GM12878 (cell line): ENCODE results near the gene HOXC13. TPM values are rescaled to one million over a fixed set of nuclear protein-coding genes. Genes with fewer than 3 reads are reported as not detected.

ENCODE experiments used
- ATAC-seq: fragments of 200-7000 bp; cut with Tn5 transposase; 3 replicates; pipeline ENCODE4 v1.9.1; 2020; ENCODE audit warnings: mild to moderate bottlenecking, moderate library complexity
- BruUV-seq: library from RNA; stranded (reverse); fragments of 400-500 nt; replicated peaks from 2 replicates; lab custom pipeline; 2021; lab: Mats Ljungman, UMichigan
- CTCF ChIA-PET: fragments of 300-600 bp; sonication (Branson Sonifier 250); formaldehyde crosslinking; extraction: SDS; loops from one replicate; lab custom pipeline; 2021; ENCODE audit warnings: inconsistent platforms; lab: Yijun Ruan, JAX
- POLR2A ChIA-PET: fragments of 350-600 bp; formaldehyde crosslinking; extraction: SDS; loops from one replicate; lab custom pipeline; 2021; ENCODE audit warnings: inconsistent platforms; lab: Charles Lee
- RAD21 ChIA-PET: fragments of 300-600 bp; sonication (Branson Sonifier 250); formaldehyde crosslinking; loops from one replicate; lab custom pipeline; 2023; ENCODE audit warnings: antibody characterized with exemption; ENCODE audit not compliant: unreplicated experiment; lab: Charles Lee
- SMC1A ChIA-PET: fragments of 300-600 bp; sonication (Branson Sonifier 250); formaldehyde crosslinking; loops from one replicate; lab custom pipeline; 2023; ENCODE audit not compliant: unreplicated experiment, uncharacterized antibody; lab: Charles Lee
- DNase-seq: peaks from one replicate; pipeline ENCODE4 v3.0.0-alpha.2; 2011; ENCODE audit warnings: low read depth, low spot score
- FAIRE-seq: peaks from 3 replicates; lab custom pipeline; 2011; peaks lifted over from hg19 to GRCh38; lab: Jason Lieb, UNC
- H2AFZ ChIP-seq: 2 replicates; pipeline ENCODE4 v1.6.0; 2011; ENCODE audit warnings: low read depth, low read length, control low read depth; ENCODE audit not compliant: control insufficient read depth
- H3K27ac ChIP-seq: 2 replicates; pipeline ENCODE4 v1.5.1; 2011; ENCODE audit warnings: control low read depth; ENCODE audit not compliant: control insufficient read depth, insufficient read depth
- H3K27me3 ChIP-seq, 2 experiments: replicated peaks in 1 of 2; 2 replicates each; pipeline versions ENCODE4 v1.6.0 to v1.6.1; 2011; ENCODE audit warnings: low read length in 1 of 2; ENCODE audit not compliant: control insufficient read depth in 2 of 2, insufficient read depth in 2 of 2
- H3K36me3 ChIP-seq, 2 experiments: 2 replicates each; pipeline ENCODE4 v1.5.1; 2011; ENCODE audit warnings: low read length in 1 of 2; ENCODE audit not compliant: control insufficient read depth in 2 of 2, insufficient read depth in 2 of 2
- H3K4me1 ChIP-seq: 2 replicates; pipeline ENCODE4 v1.6.1; 2011; ENCODE audit warnings: mild to moderate bottlenecking, low read length, moderate library complexity, mixed read lengths; ENCODE audit not compliant: control insufficient read depth, insufficient read depth
- H3K4me2 ChIP-seq: 2 replicates; pipeline ENCODE4 v1.6.0; 2011; ENCODE audit warnings: control low read depth; ENCODE audit not compliant: control insufficient read depth, insufficient read depth
- H3K4me3 ChIP-seq: fragments of 200-600 bp; sonication (generic); 2 replicates; pipeline ENCODE4 v1.5.1; 2016
- H3K79me2 ChIP-seq: 2 replicates; pipeline ENCODE4 v1.6.0; 2011; ENCODE audit warnings: low read length; ENCODE audit not compliant: control insufficient read depth, insufficient read depth
- H3K9ac ChIP-seq: 2 replicates; pipeline ENCODE4 v1.8.0; 2011; ENCODE audit warnings: low read length, control low read depth, mixed read lengths; ENCODE audit not compliant: control insufficient read depth, insufficient read depth
- H3K9me3 ChIP-seq: replicated peaks from 3 replicates; pipeline ENCODE4 v1.5.1; 2011; ENCODE audit warnings: mild to moderate bottlenecking, low read length; ENCODE audit not compliant: control insufficient read depth, insufficient read depth
- H4K20me1 ChIP-seq: 2 replicates; pipeline ENCODE4 v1.6.0; 2011; ENCODE audit not compliant: control insufficient read depth, insufficient read depth
- ETV6 ChIP-seq, 2 experiments: fragments of 450-650 bp in 1 of 2; IDR thresholded peaks in 1 of 2; conservative IDR thresholded peaks in 1 of 2; 2 replicates each; pipeline ENCODE4 v1.6.1; 2014; ENCODE audit warnings: antibody characterized with exemption in 1 of 2, borderline replicate concordance in 1 of 2, low read depth in 1 of 2, mild to moderate bottlenecking in 1 of 2, moderate library complexity in 1 of 2
- POLR2AphosphoS2 ChIP-seq: IDR thresholded peaks from 2 replicates; pipeline ENCODE4 v1.6.1; 2011; ENCODE audit warnings: low read depth, mild to moderate bottlenecking, low read length, improper control_type of control experiment, moderate library complexity
- RB1 ChIP-seq: fragments of 450-650 bp; formaldehyde crosslinking; IDR thresholded peaks from 2 replicates; pipeline ENCODE4 v1.6.1; 2017; ENCODE audit warnings: mild to moderate bottlenecking, borderline replicate concordance
- TBL1XR1 ChIP-seq: IDR thresholded peaks from 2 replicates; pipeline ENCODE4 v1.6.1; 2012; ENCODE audit warnings: low read depth, low read length, improper control_type of control experiment
- TCF7 ChIP-seq: IDR thresholded peaks from 2 replicates; pipeline ENCODE4 v1.6.1; 2014; ENCODE audit warnings: antibody characterized with exemption, borderline replicate concordance
- WGBS: methylation state at CpG from one replicate; pipeline ENCODE4 v1.1.6; 2016; ENCODE audit warnings: low lambda C conversion rate; ENCODE audit not compliant: insufficient replicate concordance, insufficient coverage; ENCODE audit errors: missing lambda C conversion rate; 5-methylcytosine and 5-hydroxymethylcytosine counted together
- in situ Hi-C: fragments of 300-500 bp; cut with MboI; formaldehyde crosslinking; loops from 9 replicates; pipeline ENCODE4 v1.14.3; 2018; ENCODE audit warnings: mixed read lengths
- intact Hi-C: fragments of 100-400 bp; cut with micrococcal nuclease; formaldehyde crosslinking; loops from one replicate; pipeline ENCODE4 v1.14.2; 2022; ENCODE audit not compliant: unreplicated experiment
- polyA plus RNA-seq, 11 experiments: library from polyadenylated mRNA; depleted of rRNA in 4 of 11; unstranded in 6 of 11; stranded (reverse) in 5 of 11; fragments of >200 nt; fragmentation: Nextera tagmentation in 4 of 11; fragmentation: Illumina TruSeq in 1 of 11; extraction: Ambion mirVana in 4 of 11; extraction: Trizol in 1 of 11; gene quantifications; 1 replicate in 1 of 11; 2 replicates in 10 of 11; pipeline versions ENCODE4 v1.2.1 to v1.2.3, GENCODE V29; 2011 to 2016; ENCODE audit warnings: inconsistent platforms in 2 of 11, missing spikeins in 2 of 11, low read depth in 1 of 11
- total RNA-seq, 4 experiments: library from RNA; depleted of rRNA in 3 of 4; stranded (reverse); fragments of >200 nt in 3 of 4; fragmentation: Illumina TruSeq in 1 of 4; extraction: Trizol in 1 of 4; gene quantifications; 2 replicates each; pipeline versions ENCODE4 v1.2.1 to v1.2.3, GENCODE V29; 2013 to 2021
- TF ChIP-seq, protein P1 (sequence below): fragments of 450-650 bp; IDR thresholded peaks from 2 replicates; pipeline ENCODE4 v1.6.1; 2016; ENCODE audit warnings: mild to moderate bottlenecking
- TF ChIP-seq, protein P2 (sequence below): fragments of 150-350 bp; IDR thresholded peaks from 2 replicates; pipeline ENCODE4 v1.6.1; 2014; ENCODE audit warnings: mild to moderate bottlenecking, low read depth, low read length

HOXC13 gene
- total and polyA plus RNA-seq, 10 of the 15 experiments (the other 5 are each of a cell fraction or from before 2014, with no cell fraction given), result not detected

DNA sequence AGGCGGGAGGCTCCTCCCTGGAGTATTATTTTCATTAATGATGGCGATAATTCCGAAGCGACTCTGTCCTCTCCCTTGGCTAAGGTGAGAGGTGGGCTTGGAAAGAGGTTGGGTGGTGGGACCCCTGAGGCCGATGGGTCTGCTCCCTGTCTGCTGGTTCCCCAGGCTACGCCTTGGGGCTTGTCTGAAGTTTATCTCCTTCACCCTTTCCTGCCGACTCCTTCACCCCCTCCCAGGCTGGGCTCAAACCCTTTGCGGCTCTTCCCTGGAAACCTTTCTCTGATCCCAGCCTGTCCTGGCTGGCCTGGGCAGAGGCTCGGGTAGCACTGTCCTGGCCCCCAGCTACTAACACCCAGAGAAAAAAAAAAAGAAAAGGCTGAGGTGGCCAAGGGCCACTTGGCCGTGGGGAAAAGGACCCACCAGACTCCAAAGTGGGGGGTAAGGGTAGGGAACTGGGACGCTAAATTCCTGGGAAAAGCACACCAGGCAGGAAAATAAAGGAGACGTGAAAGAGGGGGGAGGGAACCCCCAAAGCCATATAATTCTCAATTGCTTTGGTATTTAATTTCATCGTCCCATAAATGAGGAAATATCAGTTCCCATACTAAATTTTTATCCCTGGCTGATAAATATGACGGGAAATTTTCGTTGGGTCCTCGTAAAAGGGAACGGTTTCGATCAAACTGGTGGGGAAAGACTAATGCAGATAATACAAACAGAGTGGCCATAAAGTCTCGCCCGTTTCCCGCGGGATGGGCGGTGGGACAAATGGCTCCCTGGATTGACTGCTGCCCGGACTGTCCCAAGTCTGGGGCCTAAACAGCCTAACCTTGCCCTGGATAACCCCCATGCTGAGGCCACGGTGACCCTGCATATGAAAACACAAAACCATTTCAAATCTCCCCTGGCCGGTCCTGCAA lies 44.3 kb downstream of the HOXC13 start (continued):
- TF ChIP-seq TBL1XR1, result no peak
- TF ChIP-seq RB1, result no peak
- TF ChIP-seq, protein P1, sequence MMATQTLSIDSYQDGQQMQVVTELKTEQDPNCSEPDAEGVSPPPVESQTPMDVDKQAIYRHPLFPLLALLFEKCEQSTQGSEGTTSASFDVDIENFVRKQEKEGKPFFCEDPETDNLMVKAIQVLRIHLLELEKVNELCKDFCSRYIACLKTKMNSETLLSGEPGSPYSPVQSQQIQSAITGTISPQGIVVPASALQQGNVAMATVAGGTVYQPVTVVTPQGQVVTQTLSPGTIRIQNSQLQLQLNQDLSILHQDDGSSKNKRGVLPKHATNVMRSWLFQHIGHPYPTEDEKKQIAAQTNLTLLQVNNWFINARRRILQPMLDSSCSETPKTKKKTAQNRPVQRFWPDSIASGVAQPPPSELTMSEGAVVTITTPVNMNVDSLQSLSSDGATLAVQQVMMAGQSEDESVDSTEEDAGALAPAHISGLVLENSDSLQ, result no peak
- TF ChIP-seq, protein P2, sequence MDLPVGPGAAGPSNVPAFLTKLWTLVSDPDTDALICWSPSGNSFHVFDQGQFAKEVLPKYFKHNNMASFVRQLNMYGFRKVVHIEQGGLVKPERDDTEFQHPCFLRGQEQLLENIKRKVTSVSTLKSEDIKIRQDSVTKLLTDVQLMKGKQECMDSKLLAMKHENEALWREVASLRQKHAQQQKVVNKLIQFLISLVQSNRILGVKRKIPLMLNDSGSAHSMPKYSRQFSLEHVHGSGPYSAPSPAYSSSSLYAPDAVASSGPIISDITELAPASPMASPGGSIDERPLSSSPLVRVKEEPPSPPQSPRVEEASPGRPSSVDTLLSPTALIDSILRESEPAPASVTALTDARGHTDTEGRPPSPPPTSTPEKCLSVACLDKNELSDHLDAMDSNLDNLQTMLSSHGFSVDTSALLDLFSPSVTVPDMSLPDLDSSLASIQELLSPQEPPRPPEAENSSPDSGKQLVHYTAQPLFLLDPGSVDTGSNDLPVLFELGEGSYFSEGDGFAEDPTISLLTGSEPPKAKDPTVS, result no peak
- no peak for TF ChIP-seq TCF7

DNA sequence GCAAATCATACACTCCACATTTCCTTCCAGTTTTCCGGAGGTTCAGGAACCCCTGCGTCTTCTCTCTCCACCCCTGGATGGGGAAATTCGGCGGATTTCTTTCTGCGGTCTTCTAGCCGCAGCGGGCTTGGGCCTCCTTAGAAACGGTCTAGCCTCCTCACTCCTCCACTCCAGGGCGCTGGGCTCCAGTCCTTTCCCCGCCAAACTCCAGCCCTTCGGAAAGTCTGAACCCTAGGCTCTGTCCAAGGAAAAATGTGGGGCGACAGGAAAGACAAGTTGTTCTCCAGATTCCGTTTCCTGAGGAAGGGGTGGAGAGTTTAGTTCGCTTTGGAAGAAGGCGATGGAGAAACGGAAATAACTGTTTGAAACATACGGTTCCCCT lies 44.9 kb downstream of the HOXC13 start:
- RAD21 ChIA-PET, result no interaction called here
- H2AFZ ChIP-seq, result no peak overlapping the region
- TF ChIP-seq ETV6 (conservative IDR thresholded peaks at IDR 0.05 in 1 of 2, IDR thresholded peaks at IDR 0.05 in 1 of 2; ENCODE audit: borderline replicate concordance in 1 of 2, low read depth in 1 of 2), result no peak
- no peak for TF ChIP-seq POLR2AphosphoS2
- TF ChIP-seq, all 136 proteins: peak for 0
- H3K36me3 ChIP-seq, result no peaks in the 10 kb centered on the region
- no peaks in the 10 kb centered on the region for H3K79me2 ChIP-seq
- H3K27me3 ChIP-seq, result peaks cover 35 to 54% of the 10 kb centered on the region in 2 experiments
- ChIA-PET SMC1A (no interaction called here), POLR2A (no interaction called here), CTCF (interaction anchor here (5.5 kb wide), 1 partner anchor 223 kb away, joined by 54 read pairs; no protein-coding TSS in a partner anchor)
- H3K4me3 ChIP-seq, result no peak overlapping the region
- H3K4me2 ChIP-seq, result no peak overlapping the region
- BruUV-seq, result no TSS peak
- ATAC-seq (no peak), FAIRE-seq (no peak), DNase-seq (no peak)
- intact Hi-C loops (loop anchor here (10.0 kb wide), 2 partner anchors 189 to 279 kb away; no protein-coding TSS in a partner anchor), in situ Hi-C loops (no loop called here)
- WGBS, result 21% methylated on average over 17 of the region's 17 CpGs
- no peaks in the 10 kb centered on the region for H3K9me3 ChIP-seq
- H3K27ac ChIP-seq, result no peak overlapping the region
- H4K20me1 ChIP-seq, result peaks cover 2% of the 10 kb centered on the region; the same call in 1 of the 2 replicates
- peaks cover 21% of the 10 kb centered on the region for H3K4me1 ChIP-seq
- H3K9ac ChIP-seq, result no peak overlapping the region
